Measurements from ENCODE around the gene VILL.
"Not testable (repeated sequence)": the region's sequence is repeated elsewhere in the genome, so short reads cannot be mapped to it uniquely, and the experiment has no call there.

The VILL gene

DNA sequence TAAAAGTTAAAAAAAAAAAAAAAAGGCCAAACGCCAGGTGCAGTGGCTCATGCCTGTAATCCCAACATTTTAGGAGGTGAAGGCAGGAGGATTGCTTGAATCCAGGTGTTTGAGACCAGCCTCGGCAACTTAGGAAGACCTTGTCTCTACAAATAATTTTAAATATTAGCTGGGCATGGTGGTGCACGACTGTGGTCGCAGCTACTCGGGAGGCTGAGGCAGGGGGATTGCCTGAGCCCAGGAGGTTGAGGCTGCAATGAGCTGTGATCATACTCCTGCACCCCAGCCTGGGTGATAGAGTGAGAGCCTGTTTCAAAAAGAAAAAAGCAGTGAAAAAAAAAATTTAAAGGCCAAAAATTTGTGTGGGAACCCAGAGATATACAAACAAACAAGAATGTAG lies 45.7 kb downstream of the VILL start:
- no peak for DNase-seq (ENCODE audit: low read depth)

DNA sequence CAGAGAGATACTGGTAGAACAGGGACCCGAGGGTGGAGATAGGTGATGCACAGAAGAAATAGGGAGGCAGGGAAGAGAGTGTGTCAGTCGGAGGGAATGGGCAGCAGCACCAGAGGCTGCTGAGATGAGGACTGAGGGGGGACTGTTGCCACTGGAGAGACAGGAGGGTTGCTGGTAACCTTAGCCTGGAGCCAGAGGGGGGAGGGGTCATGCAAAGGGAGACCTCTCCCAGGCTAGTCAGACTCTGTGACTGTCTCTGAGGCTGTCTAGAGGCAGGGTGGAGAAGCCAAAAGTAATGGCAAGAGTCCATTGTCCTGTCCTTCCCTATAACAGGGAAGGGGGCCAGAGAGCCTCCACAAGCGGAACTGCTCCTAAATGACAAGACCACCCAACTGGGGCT lies 46.3 kb downstream of the VILL start:
- DNase-seq (ENCODE audit: low read depth), result no peak

DNA sequence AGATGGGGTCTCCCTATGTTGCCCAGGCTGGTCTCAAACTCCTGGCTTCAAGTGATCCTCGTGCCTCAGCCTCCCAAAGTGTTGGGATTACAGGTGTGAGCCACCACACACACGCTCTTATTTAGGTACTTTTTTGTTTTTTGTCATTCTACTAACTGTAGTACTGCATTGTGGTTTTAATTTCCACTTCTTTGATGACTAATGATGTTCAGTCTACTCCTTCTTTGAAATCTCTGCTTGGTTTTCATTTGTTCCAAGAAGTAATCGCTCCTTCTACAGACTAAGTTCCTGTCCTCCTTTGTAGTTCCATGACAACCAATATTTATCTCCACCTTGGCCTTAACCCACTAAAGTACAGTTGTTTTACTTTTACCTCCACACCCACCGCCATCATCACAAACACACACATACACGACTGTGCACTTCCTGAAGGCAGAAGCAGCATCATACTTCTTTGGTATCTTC lies 47.9 kb downstream of the VILL start:
- DNase-seq (ENCODE audit: low read depth), result no peak

DNA sequence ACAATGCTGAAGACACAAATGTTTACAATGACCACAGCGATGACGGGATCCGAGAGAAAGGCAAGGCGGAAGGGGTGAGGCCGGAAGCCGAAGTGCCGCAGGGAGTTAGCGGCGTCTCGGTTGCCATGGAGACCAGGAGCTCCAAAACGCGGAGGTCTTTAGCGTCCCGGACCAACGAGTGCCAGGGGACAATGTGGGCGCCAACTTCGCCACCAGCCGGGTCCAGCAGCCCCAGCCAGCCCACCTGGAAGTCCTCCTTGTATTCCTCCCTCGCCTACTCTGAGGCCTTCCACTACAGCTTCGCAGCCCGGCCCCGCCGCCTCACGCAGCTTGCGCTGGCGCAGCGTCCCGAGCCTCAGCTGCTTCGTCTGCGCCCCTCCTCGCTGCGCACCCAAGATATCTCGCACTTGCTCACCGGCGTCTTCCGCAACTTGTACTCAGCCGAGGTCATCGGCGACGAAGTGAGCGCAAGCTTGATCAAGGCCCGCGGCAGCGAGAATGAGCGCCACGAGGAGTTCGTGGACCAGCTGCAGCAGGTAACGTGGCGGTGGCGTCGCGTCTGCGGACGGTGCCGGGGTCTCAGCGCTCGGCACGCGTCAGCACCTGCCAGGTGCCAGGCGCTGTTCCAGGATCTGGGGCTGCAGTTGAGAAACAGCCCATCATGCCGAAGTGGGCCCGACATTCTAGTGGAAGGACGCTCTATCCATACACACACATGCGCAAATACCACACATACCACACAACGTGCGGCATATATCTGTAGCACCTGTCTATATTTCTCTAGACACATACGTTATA lies 48.7 kb downstream of the VILL start, which contains the start of gene DLEC1:
DLEC1 (plus strand) TSS at position 108 of the 798 bp plus-strand sequence; CDS start at position 126, 18 bp downstream.
- DNase-seq (ENCODE audit: low read depth), result peak; percentile 56

DNA sequence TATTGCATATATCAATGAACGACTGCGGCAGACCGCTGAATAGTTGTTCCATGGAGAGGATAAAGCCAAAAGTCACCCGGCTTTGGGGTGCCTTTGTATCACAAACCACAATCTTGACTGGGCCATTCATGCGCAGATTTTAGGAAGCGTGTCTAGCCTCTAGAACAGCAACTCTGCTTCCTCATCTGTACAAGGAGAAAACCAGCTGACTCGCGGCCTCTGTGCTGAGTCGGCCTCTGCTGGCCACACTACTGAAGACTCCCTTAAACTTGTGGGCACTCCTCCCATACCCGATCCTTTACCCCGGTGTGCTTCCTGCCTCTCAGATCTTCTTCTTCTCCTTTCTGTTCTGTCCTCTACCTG lies 49.3 kb downstream of the VILL start:
- DNase-seq (ENCODE audit: low read depth), result no peak

DNA sequence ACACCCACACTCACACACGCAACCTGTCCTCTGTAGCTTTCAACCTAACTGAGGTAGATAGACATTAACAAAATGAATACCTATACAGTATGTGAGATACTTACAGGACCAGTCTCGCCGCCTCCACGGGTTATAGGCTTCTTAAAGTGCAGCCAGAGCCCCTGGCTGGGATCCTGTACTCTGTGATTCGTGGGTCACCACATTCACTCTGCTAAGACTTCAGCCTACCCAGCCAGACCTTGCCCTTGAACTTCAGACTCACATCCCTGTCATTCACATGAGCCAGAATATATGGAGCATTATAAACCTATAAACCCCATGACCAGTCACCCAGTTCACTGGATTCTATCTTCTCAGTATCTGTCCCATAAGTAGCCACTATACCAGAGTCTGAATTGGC lies 49.8 kb downstream of the VILL start:
- no peak for DNase-seq (ENCODE audit: low read depth)

DNA sequence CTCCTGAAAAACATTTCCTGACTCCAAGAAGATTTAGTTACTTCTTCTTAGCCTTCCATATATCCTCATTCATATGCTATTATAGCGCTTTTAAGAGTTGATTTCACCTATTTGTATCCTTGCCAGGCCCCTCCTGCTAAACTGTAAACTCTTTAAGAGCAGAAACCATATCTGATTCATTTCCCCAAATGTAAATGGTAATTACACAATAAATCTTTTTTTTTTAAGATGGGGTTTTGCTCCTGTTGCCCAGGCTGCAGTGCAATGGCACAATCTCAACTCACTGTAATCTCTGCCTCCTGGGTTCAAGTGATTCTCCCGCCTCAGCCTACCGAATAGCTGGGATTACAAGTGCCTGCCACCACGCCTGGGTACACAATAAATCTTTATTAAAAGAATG lies 52.9 kb downstream of the VILL start:
- no peak for DNase-seq (ENCODE audit: low read depth)

DNA sequence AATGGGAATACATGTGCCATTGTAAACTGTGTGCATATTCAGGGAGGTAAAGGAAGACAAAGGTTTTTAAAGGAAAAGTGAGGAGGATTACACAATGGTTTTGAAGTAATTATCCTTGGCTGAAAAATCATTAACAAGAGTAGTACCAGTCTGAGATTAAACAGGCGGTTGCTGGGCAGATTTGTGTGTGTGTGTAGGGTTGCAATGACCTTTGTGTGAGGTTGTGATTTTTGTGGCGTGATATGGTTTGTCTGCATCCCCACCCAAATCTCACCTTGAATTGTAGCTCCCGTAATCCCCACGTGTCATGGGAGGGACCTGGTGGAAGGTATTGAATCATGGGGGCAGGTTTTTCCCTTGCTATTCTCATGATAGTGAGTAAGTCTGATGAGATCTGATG lies 55.4 kb downstream of the VILL start:
- no peak for DNase-seq (ENCODE audit: low read depth)

DNA sequence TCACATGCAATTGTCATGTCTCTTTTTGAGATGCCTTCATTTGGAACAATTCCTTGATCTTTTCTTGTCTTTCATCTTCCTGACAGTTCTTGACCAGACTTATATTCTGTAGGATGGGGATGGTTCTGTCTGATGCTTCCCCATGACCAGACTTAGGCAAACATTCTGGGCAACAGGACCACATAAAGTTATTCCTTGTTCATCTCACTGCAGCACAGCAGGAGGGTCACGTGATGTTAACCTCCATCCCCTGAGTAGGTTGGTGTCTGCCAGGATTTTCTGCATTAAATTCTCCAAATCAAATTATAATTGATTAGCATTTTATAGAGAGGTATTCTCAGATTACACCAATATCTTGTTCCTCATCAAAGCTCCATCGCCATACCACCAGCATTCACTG lies 56.2 kb downstream of the VILL start:
- DNase-seq (ENCODE audit: low read depth), result no peak

DNA sequence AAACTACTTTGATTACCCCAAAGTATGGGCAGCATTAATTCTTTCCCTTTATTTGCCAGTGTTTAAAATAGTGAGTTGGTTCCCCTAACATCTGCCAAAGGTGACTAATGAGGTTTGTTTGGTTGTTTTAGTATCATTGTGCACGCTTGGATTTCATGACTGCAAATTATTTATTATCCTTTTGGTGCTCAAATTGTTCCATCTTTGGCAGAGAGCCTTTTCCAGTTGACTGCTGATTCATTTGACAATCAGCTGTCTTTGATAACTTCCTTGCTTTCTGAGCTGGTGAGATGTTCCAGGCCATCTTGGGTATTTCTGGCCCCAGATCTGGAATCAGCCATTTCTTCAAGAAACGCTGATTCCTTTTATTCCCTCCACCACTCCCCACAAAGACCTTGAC lies 57.3 kb downstream of the VILL start:
- no peak for DNase-seq (ENCODE audit: low read depth)

DNA sequence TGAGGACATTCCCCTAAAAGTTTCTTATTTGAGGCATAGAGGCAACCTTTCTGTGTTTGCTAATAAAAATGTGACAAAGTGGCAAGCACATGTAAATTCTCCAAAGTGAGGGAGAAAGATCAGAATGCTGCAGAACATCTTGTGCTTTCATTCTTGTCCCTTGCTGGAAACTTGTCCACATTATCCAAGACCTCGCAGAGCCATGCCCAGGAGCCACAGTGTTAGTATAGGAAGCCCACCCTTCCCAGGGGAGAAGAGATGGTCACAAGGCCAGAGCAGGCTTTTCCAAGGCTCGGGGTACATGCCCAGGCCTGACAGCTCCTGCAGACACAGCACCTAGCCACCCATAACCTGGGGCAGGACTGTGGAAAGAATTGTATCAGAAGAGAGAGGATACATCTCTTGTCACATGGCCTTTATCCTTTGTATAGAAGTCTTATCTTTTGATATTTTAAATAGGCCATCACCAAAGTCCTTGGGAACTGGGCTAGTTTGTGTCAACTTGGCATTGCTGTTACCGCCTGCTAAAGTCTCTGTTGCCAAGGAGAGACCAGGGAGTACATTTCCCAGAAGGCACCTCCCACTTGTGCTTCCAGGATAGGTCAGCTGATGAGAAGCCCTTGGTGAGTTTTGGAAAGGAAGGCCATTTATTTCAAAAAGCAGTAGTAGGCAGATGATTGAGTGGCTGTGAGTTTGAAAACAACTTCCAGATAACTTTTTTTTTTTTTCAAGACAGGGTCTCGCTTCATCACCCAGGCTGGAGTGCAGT lies 59.0 kb downstream of the VILL start:
- DNase-seq (ENCODE audit: low read depth), result no peak

DNA sequence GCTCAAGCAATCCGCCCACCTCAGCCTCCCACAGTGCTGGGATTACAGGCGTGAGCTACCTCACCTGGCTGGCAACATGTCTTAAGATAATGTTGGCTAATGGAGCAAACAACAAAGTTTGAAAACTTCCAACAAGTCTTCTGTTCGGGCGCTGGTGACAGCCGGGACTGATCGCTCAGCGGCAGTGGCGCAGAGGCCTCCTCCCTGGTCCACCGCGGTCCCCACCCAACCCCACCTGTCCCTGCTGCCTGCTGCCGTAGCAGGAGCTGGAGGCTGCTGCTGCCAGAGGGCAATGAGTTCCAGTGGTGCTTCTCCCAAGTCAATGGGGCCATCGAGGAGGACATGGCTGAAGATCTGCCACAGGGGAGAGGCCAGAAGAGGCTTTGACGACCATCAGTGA lies 60.5 kb downstream of the VILL start:
- no peak for DNase-seq (ENCODE audit: low read depth)

DNA sequence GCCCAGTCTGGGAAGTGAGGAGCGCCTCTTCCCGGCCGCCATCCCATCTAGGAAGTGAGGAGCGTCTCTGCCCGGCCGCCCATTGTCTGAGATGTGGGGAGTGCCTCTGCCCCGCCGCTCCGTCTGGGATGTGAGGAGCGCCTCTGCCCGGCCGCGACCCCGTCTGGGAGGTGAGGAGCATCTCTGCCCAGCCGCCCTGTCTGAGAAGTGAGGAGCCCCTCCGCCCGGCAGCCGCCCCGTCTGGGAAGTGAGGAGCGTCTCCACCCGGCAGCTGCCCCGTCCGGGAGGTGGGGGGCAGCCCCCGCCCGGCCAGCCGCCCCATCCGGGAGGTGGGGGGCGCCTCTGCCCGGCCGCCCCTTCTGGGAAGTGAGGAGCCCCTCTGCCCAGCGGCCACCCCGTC lies 62.7 kb downstream of the VILL start:
- DNase-seq (ENCODE audit: low read depth), result not testable (repeated sequence)

DNA sequence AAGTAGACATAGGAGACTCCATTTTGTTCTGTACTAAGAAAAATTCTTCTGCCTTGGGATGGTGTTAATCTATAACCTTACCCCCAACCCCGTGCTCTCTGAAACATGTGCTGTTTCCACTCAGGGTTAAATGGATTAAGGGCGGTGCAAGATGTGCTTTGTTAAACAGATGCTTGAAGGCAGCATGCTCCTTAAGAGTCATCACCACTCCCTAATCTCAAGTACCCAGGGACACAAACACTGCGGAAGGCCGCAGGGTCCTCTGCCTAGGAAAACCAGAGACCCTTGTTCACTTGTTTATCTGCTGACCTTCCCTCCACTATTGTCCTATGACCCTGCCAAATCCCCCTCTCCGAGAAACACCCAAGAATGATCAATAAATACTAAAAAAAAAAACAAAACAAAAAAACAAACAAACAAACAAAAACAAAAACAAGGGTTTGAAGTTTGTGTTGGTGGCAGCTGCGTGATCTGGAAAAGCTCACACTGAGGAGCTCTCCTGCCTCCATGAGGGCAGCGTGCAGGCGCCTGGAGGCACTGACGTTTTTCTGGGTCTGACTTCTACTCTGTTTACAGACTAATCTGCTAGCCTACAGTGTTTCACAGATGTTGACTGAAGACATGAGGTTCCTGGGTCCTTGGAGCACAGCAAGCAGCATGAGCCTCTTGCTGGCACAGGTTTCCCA lies 63.4 kb downstream of the VILL start:
- not testable (repeated sequence) for DNase-seq (ENCODE audit: low read depth)

DNA sequence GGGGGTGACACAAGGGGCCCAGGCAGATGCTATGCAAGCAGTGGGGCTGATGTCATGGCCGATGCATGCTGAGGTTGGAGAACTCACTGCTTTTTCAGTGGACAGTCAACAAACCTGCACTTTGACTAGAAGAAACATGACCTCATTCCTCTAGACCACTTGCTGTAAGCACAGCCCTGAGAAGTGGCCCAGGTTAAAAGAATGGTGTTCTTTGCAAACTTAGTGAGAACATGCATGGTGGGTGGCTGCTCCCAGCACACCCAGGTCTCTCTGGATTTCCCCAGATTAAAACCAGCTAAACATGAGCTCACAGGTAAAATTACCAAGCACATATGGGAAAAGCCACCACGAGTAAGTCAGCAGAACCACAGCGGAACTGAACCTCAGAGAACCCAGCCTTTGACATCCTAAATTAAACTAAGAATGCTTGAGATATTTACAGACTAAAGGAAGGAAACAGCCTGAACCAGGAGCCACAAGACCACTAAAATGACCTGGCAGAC lies 64.0 kb downstream of the VILL start:
- DNase-seq (ENCODE audit: low read depth), result no peak

All from stimulated activated CD8-positive, alpha-beta memory T cell treated with anti-CD3 and anti-CD28 coated beads, Interleukin-7, amount 100 ng/mL, for 24 hours (primary cell).